Measurements from ENCODE around the gene TSC22D1.

Gene TSC22D1

DNA sequence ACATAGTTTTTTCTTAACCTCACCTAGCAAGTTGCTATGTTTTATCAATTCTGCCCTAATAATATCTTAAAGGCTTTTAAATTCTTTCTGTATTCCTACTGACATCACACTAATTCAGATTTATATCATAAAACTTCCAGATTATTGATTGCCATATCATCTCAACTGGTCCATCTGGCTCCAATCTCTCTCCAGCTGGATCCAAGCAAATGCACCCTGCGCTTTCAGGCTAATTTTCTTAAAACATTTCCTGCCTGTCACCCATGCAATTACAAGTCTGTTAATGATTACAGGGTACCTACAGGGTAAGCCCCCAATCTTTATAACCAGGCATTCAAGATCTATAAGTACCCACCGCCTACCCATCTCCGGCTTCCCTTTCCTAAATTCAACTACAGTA, 107.3 kb downstream of the TSC22D1 start:
- no peaks in the 10 kb centered on the region for H3K36me3 ChIP-seq (ENCODE audit: control insufficient read depth in 1 of 2, insufficient read depth in 2 of 2, low read length in 2 of 2)
- WGBS (ENCODE audit: extremely low coverage, insufficient coverage, insufficient read length) = no CpG with 5 or more reads among the region's 3 CpGs
- H3K4me2 ChIP-seq (ENCODE audit: low read length) = no peak overlapping the region
- H2AFZ ChIP-seq (ENCODE audit: insufficient read depth, low read length, poor library complexity) = no peak overlapping the region
- no peak overlapping the region for H3K18ac ChIP-seq (ENCODE audit: low read length)
- no peaks in the 10 kb centered on the region for H3K9me3 ChIP-seq (ENCODE audit: insufficient read depth, low read depth, low read length)
- H4K12ac ChIP-seq (ENCODE audit: low read depth, low read length) = no peak overlapping the region
- H2AK5ac ChIP-seq (ENCODE audit: low read length) = no peak overlapping the region
- no peak overlapping the region for H3K4ac ChIP-seq (ENCODE audit: low read depth, low read length)
- H3K23ac ChIP-seq (ENCODE audit: low read length) = no peak overlapping the region
- H3K4me1 ChIP-seq (ENCODE audit: control insufficient read depth in 1 of 2, insufficient read depth in 2 of 2, low read length in 2 of 2) = peaks cover 2 to 3% of the 10 kb centered on the region in 2 experiments
- H3K14ac ChIP-seq (ENCODE audit: low read length) = no peak overlapping the region
- no peaks in the 10 kb centered on the region for H3K27me3 ChIP-seq (ENCODE audit: insufficient read depth, low read length)
- H2BK120ac ChIP-seq (ENCODE audit: insufficient read depth, low read length, poor library complexity) = no peak overlapping the region
- DNase-seq = no peak
- H3K27ac ChIP-seq (ENCODE audit: low read depth, low read length) = no peak overlapping the region
- H2BK12ac ChIP-seq (ENCODE audit: low read length) = no peak overlapping the region
- H3K9ac ChIP-seq (ENCODE audit: low read length) = no peak overlapping the region
- H3K4me3 ChIP-seq (ENCODE audit: low read depth, low read length) = no peak overlapping the region
- H4K8ac ChIP-seq (ENCODE audit: low read depth, low read length) = no peak overlapping the region
- H2BK5ac ChIP-seq (ENCODE audit: low read depth, low read length, poor library complexity) = no peak overlapping the region
- H3K79me2 ChIP-seq (ENCODE audit: control insufficient read depth, insufficient read depth, low read length, poor library complexity) = no peaks in the 10 kb centered on the region
- no peak overlapping the region for H4K91ac ChIP-seq (ENCODE audit: low read depth, low read length)
- peaks cover 3% of the 10 kb centered on the region for H3K79me1 ChIP-seq (ENCODE audit: low read length)

DNA sequence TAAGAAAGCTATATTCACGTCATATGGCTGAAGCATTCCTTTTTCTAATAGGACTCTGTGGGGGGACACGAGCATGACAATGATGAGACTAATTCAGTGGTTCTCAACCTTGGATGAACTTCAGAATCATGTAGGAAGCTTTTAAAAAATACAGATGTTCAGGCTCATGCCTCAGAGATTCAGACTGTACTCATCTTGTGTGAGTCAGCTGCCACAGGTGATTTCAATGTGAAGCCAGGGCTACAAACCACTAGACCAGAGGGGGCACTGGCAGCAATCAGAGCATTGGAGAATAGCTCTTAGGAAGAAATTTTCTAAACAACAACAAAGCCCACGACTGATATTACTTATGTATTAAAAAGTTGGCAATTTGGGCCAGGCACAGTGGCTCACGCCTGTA, 110.8 kb downstream of the TSC22D1 start:
- Histone ChIP-seq H3K23ac (ENCODE audit: low read length) (no peak overlapping the region), H4K12ac (ENCODE audit: low read depth, low read length) (no peak overlapping the region), H4K91ac (ENCODE audit: low read depth, low read length) (no peak overlapping the region), H2BK120ac (ENCODE audit: insufficient read depth, low read length, poor library complexity) (no peak overlapping the region), H2BK5ac (ENCODE audit: low read depth, low read length, poor library complexity) (no peak overlapping the region), H2BK12ac (ENCODE audit: low read length) (no peak overlapping the region), H4K8ac (ENCODE audit: low read depth, low read length) (no peak overlapping the region), H3K4me2 (ENCODE audit: low read length) (no peak overlapping the region), H3K4ac (ENCODE audit: low read depth, low read length) (no peak overlapping the region), H2AK5ac (ENCODE audit: low read length) (no peak overlapping the region), H3K79me2 (ENCODE audit: control insufficient read depth, insufficient read depth, low read length, poor library complexity) (no peaks in the 10 kb centered on the region), H3K18ac (ENCODE audit: low read length) (no peak overlapping the region), H3K27ac (ENCODE audit: low read depth, low read length) (no peak overlapping the region), H3K9me3 (ENCODE audit: insufficient read depth, low read depth, low read length) (no peaks in the 10 kb centered on the region), H3K36me3 (ENCODE audit: control insufficient read depth in 1 of 2, insufficient read depth in 2 of 2, low read length in 2 of 2) (no peaks in the 10 kb centered on the region), H2AFZ (ENCODE audit: insufficient read depth, low read length, poor library complexity) (no peak overlapping the region), H3K14ac (ENCODE audit: low read length) (no peak overlapping the region), H3K4me1 (ENCODE audit: control insufficient read depth in 1 of 2, insufficient read depth in 2 of 2, low read length in 2 of 2) (no peaks in the 10 kb centered on the region), H3K27me3 (ENCODE audit: insufficient read depth, low read length) (no peaks in the 10 kb centered on the region), H3K9ac (ENCODE audit: low read length) (no peak overlapping the region), H3K4me3 (ENCODE audit: low read depth, low read length) (no peak overlapping the region), H3K79me1 (ENCODE audit: low read length) (no peaks in the 10 kb centered on the region)
- WGBS (ENCODE audit: extremely low coverage, insufficient coverage, insufficient read length) = no CpG with 5 or more reads among the region's 4 CpGs
- DNase-seq = no peak

DNA sequence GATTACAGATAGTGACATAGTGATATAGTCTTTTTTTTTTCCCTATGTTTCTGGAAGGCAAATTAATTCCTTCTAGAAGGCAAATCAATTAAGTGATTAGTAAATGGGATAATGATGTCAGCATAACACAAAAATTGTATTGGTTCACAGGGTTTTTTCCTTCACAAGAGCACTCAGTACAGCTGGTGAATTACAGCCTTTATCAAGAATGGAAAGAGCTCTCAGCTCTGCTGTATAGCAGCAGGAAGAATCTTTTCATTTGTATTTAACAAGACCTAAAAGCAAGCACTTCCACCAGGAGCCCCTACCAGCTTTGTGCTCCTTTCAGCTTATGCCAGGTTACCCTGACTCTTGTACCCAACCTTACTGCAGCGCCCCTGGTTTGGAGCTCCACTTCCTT, 111.7 kb downstream of the TSC22D1 start:
- H3K18ac ChIP-seq (ENCODE audit: low read length) = no peak overlapping the region
- no peaks in the 10 kb centered on the region for H3K79me2 ChIP-seq (ENCODE audit: control insufficient read depth, insufficient read depth, low read length, poor library complexity)
- H2BK120ac ChIP-seq (ENCODE audit: insufficient read depth, low read length, poor library complexity) = no peak overlapping the region
- H2AFZ ChIP-seq (ENCODE audit: insufficient read depth, low read length, poor library complexity) = no peak overlapping the region
- H3K23ac ChIP-seq (ENCODE audit: low read length) = no peak overlapping the region
- peaks cover 3% of the 10 kb centered on the region for H3K9me3 ChIP-seq (ENCODE audit: insufficient read depth, low read depth, low read length)
- H4K12ac ChIP-seq (ENCODE audit: low read depth, low read length) = no peak overlapping the region
- no peak overlapping the region for H3K9ac ChIP-seq (ENCODE audit: low read length)
- H3K27me3 ChIP-seq (ENCODE audit: insufficient read depth, low read length) = no peaks in the 10 kb centered on the region
- H2BK5ac ChIP-seq (ENCODE audit: low read depth, low read length, poor library complexity) = no peak overlapping the region
- H2BK12ac ChIP-seq (ENCODE audit: low read length) = no peak overlapping the region
- no peaks in the 10 kb centered on the region for H3K36me3 ChIP-seq (ENCODE audit: control insufficient read depth in 1 of 2, insufficient read depth in 2 of 2, low read length in 2 of 2)
- H3K4me2 ChIP-seq (ENCODE audit: low read length) = no peak overlapping the region
- H3K4me1 ChIP-seq (ENCODE audit: control insufficient read depth in 1 of 2, insufficient read depth in 2 of 2, low read length in 2 of 2) = no peaks in the 10 kb centered on the region
- H3K4ac ChIP-seq (ENCODE audit: low read depth, low read length) = no peak overlapping the region
- H4K8ac ChIP-seq (ENCODE audit: low read depth, low read length) = no peak overlapping the region
- no peak overlapping the region for H4K91ac ChIP-seq (ENCODE audit: low read depth, low read length)
- no CpG with 5 or more reads among the region's 1 CpG for WGBS (ENCODE audit: extremely low coverage, insufficient coverage, insufficient read length)
- no peak overlapping the region for H3K27ac ChIP-seq (ENCODE audit: low read depth, low read length)
- H3K4me3 ChIP-seq (ENCODE audit: low read depth, low read length) = no peak overlapping the region
- DNase-seq = no peak
- H2AK5ac ChIP-seq (ENCODE audit: low read length) = no peak overlapping the region
- no peaks in the 10 kb centered on the region for H3K79me1 ChIP-seq (ENCODE audit: low read length)
- H3K14ac ChIP-seq (ENCODE audit: low read length) = no peak overlapping the region

DNA sequence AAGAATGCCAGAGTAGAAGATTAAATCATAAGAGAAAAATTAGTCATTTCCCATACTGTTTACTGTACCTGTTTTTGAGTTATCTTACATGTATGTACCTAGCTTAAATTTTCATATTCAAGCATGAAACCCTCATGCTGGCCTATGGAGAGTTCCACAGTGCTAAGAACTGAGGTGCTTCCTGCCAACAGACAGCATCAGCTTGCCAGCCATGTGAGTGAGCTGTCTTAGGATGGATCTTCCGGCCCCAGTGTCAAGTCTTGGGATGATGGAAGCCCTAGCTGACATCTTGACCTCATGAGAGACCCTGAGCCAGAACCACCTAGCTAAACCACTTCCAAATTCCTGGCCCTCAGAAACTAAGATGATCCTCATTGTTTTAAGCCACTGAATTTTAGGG, 112.4 kb downstream of the TSC22D1 start:
- no peak for DNase-seq
- Histone ChIP-seq H2BK5ac (ENCODE audit: low read depth, low read length, poor library complexity) (no peak overlapping the region), H3K9ac (ENCODE audit: low read length) (no peak overlapping the region), H3K27ac (ENCODE audit: low read depth, low read length) (no peak overlapping the region), H3K4me1 (ENCODE audit: control insufficient read depth in 1 of 2, insufficient read depth in 2 of 2, low read length in 2 of 2) (no peaks in the 10 kb centered on the region), H2BK12ac (ENCODE audit: low read length) (no peak overlapping the region), H4K12ac (ENCODE audit: low read depth, low read length) (no peak overlapping the region), H2AFZ (ENCODE audit: insufficient read depth, low read length, poor library complexity) (no peak overlapping the region), H2AK5ac (ENCODE audit: low read length) (no peak overlapping the region), H3K79me2 (ENCODE audit: control insufficient read depth, insufficient read depth, low read length, poor library complexity) (no peaks in the 10 kb centered on the region), H3K14ac (ENCODE audit: low read length) (no peak overlapping the region), H4K91ac (ENCODE audit: low read depth, low read length) (no peak overlapping the region), H3K4me3 (ENCODE audit: low read depth, low read length) (no peak overlapping the region), H3K79me1 (ENCODE audit: low read length) (no peaks in the 10 kb centered on the region), H3K23ac (ENCODE audit: low read length) (no peak overlapping the region), H2BK120ac (ENCODE audit: insufficient read depth, low read length, poor library complexity) (no peak overlapping the region), H3K4ac (ENCODE audit: low read depth, low read length) (no peak overlapping the region), H3K4me2 (ENCODE audit: low read length) (no peak overlapping the region), H4K8ac (ENCODE audit: low read depth, low read length) (no peak overlapping the region), H3K27me3 (ENCODE audit: insufficient read depth, low read length) (no peaks in the 10 kb centered on the region), H3K9me3 (ENCODE audit: insufficient read depth, low read depth, low read length) (peaks cover 4% of the 10 kb centered on the region), H3K18ac (ENCODE audit: low read length) (no peak overlapping the region), H3K36me3 (ENCODE audit: control insufficient read depth in 1 of 2, insufficient read depth in 2 of 2, low read length in 2 of 2) (no peaks in the 10 kb centered on the region)
- no CpG with 5 or more reads among the region's 1 CpG for WGBS (ENCODE audit: extremely low coverage, insufficient coverage, insufficient read length)

Data from trophoblast cell (in vitro differentiated cells and primary cell).